Measurements from ENCODE around the gene RNF5.
"Not testable (repeated sequence)": the region's sequence is repeated elsewhere in the genome, so short reads cannot be mapped to it uniquely, and the experiment has no call there.

Gene RNF5, protein sequence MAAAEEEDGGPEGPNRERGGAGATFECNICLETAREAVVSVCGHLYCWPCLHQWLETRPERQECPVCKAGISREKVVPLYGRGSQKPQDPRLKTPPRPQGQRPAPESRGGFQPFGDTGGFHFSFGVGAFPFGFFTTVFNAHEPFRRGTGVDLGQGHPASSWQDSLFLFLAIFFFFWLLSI

DNA sequence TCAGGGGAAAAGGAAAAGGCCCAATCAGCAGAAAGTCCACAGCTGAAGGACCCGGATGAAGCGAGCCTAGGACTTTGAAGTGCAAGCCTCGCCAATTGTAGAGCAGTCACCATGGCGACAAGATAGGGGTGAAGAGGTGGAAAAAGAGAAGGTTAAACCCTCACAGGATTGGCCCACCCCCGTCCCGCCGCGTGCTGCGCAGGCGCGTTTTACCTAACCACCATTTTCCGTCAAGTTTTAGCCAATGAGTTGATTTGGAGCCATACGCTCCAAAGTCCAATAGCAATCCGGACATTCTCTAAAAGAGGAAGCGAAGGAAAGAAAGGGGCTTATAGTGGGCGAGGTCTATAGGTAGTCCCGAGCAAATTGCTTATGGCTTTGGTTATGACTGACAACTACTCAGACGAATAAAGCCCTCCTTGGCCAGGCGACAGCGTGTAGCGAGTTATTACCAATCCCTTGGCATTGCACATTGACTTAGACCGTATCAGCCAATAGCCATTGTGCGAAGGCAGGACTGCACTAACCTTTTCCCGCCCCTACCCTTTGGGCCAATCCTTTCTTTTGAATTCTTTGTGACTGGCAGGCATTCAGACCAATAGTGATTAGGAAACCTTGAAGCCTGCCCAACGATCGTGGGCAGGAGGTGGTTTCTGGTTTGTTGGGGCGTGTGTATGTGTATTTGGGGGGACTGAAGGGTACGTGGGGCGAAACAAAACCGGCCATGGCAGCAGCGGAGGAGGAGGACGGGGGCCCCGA, at the start of gene RNF5:
Gene RNF5, plus strand, starts transcription at position 618 of the 759 bp plus-strand sequence. Its CDS starts 107 bp downstream, at position 725.
- DNase-seq = peak; percentile 99

DNA sequence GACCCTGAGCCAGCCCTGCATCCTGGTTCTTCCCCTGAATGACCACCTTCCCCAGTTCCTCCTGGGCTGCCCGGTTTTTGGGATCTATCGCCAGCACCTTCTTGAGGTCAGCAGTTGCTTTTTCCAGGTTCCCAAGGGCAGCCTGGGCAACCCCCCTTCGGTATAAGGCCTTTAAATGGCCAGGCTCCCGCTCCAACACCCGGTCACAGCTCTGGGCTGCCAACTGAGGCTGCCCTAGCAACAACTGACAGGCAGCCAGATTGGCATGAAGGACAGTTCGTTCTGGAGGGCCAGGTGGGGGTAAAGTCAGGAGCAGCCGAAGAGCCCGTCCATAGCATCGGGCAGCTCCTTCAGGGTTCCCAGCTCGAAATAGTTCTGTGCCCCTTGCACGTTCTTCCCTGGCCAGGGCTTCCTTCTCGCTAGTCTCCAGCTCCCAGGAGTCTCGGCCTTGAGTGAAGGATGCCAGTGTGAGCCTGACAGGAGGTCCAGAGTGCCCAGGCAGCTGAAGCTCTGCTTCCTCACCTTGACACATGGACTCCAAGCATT, 49.4 kb upstream of the RNF5 start:
- DNase-seq = no peak

DNA sequence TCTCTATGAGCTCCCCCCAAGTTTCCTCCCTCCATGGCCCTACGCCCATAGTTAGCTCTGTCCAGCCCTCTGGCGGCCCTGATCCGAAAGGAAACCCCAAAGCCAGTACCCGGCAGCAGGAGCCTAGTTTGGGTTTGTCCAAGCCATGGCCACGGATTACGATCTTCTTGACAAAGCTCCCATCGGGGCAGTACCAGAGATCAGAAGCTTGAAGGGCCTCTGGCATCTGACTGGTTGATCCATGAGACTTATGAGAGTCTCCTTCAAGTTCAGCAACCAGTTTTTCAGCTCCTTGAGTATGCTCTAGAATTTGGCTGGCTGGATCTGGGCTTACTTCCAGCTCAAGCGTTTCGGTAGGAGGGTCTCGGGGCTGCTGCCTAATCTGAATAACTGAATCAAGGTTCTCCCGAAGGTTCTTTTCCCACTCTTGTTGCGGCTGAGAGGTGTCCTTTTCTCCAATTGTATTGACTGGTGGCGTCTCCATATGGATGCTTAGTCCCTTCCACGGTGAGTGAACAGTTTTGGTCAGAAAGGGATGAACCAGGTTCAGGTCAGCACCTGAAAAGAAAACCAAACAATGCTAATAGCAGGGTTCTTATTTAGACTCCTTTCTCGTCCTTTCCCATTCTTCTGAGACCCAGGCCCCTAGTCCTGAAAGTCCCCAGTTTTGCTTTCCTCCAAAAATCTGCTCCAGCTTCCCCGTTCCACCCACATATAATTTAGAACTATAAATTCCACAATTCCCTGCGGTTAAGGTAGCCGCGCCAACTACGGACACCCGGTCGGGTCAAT, 48.7 kb upstream of the RNF5 start:
- DNase-seq = no peak

DNA sequence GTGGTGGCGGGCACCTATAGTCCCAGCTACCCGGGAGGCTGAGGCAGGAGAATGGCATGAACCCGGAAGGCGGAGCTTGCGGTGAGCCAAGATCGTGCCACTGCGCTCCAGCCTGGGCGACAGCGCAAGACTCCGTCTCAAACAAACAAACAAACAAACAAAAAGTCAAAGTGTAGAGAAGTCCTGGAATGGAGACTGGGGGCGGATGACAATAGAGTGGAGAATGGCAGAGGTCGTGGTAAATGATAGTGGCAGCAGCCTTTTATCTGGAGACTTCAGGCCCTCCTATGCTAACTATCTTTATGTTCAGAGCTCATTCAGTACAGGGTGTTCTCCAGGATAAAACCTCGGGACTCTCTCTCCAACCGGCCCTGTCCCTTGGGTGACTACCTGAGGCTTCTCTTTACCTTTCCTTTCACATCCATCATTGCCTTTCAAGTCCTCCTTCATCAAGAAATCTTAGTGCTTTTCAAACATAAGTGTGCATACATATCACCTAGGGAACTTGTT, 46.7 kb upstream of the RNF5 start:
- DNase-seq = no peak

DNA sequence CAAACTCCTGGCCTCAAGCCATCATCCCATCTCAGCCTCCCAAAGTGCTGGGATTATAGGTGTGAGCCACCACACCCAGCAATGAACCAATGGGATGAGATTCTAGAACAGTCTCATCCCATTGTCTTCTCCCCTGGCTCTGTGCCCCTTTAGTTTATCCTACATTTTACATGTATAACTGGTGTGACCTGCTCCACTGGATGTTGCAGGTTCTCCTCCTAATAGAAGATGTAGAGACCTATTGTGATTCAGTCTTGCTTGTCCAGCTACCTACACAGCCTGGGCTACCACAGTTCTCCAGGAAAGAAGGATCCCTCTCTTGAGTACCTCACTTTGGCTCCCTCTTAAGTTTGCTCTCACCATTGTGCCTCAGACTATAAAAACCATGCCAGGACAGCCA, 46.1 kb upstream of the RNF5 start:
- DNase-seq = no peak

DNA sequence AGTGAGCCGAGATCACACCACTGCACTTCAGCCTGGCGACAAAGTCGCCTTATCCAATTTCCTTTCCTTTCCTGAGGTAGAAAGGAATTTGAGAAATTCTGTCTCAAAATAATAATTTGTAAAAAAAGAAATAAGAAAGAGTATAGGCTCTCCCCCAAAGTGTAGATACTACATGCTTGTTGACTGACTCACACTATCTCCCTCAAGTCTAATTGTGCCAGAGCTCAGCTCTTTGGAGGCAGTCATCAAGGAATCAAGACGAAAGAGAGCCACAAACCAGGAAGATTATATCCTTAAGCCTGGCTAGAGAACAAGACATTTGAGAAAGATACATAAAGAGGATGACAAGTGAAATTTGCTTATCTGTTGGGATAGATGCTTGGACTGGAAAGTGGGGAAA, 44.4 kb upstream of the RNF5 start:
- no peak for DNase-seq

DNA sequence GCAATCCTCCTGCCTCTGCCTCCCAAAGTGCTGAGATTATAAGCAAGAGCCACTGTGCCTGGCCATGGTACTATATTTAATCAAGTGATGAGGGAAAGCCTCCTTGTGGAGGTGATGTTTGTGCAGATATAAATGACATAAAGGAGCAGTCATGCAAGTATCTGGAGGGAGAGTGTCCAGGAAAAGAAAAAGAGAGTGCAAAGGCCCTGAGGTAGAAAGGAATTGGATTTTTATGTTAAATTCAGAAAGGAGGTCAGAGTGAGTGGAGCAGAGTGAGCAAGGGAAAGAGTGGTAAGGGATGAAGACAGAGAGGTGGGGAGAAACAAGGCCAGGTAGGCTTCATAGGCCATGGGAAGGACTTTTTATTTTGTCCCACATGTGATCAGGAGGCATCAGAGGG, 40.8 kb upstream of the RNF5 start:
- no peak for DNase-seq

DNA sequence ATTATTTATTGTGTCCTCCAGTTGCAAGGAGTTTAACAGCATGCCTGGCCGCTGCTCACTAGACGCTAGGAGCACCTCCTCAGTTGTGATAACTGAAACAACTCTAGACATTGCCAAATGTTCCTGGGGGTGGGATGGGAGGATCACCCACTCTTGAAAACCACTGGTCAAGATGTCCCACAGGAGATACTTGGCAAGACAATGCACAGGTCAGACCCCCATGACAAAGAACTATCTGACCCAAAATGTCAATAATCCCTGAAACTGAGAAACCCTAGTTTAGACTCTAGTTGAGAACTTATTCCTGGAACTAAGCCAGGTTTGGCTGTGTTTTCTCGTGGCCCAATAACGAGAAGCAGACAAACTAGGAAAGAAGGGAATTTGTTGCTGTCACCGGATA, 38.6 kb upstream of the RNF5 start:
- no peak for DNase-seq

DNA sequence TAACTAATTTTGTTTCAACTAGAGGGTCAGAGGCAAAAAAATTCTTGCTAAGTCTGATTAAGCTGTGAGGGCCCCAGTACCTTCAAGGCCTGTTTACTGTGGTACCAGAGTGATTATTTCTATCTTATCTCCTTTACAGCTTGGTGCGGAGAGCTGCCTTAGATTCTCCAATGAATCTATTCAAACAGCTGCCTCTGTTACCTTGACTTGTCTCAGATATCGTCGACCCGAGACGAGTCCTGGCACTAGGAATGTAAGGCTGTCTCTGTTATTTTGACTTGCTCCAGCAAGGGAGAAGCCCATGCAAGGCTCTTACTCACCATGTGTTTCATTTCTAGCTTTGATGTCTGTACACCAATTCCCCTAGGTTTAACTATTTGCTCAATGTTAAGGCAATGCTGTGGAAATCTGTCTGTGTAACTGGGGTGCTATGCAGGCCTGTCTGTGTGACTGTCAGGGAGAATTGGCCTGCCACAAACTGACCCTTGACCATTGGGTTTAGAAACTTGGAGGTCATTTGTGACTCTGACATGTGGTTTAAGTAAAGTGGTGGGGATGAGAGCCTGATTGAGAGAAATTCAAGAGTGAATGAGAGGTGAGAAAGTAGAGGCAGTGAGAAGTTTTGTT, 37.7 kb upstream of the RNF5 start:
- DNase-seq = no peak

DNA sequence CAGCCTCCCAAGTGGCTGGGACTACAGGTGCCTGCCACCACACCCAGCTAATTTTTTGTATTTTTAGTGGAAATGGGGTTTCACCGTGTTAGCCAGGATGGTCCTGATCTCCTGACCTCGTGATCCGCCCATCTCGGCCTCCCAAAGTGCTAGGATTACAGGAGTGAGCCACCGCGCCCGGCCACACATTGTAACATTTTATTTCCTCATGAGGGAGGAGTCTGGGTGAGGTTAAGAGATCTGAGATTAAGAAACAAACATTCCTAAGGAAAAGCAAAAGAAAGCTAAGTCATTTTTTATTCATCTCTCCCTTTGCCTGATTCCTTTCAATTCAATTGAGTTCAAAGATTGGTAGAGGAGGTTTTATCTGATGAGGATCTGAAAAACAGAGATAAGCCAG, 34.0 kb upstream of the RNF5 start:
- not testable (repeated sequence) for DNase-seq

DNA sequence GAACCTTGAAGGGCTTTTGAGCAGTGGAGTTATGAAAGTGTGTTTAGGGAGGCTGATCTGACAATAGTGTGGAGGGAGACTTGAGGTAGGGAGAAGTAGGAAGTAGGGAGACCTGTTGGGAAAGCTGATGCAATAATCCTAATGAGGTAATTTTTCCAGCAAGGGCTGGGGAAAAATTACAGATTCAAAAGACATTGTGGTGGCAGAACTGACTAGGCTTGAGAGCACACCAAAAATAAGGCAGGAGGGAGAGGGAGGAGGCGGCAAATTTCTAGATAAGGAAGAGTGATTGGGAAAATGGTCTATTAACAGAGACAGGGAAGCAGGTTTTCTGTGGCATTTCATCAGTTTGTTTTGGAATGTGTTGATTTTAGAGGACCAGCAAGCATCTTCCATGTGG, 31.9 kb upstream of the RNF5 start:
- no peak for DNase-seq

DNA sequence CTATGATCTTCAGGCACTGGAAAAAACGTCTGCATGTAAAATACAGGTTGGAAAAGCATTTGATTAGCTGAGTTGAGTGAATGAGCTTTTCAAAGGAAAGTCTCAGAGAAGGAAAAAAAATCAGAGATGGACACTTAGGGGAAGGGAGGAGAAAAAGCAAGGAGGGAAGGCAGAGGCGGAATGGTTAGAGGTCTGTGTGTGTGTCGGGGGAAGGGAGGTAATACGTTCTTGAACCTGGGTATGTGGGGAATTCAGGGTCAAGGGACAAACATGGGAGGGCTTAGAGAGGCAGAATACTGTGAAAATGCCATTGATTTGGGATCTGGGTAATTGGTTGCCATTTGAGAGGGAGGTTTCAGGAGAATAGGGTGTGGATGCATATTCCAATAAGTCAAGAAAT, 31.5 kb upstream of the RNF5 start:
- DNase-seq = no peak

DNA sequence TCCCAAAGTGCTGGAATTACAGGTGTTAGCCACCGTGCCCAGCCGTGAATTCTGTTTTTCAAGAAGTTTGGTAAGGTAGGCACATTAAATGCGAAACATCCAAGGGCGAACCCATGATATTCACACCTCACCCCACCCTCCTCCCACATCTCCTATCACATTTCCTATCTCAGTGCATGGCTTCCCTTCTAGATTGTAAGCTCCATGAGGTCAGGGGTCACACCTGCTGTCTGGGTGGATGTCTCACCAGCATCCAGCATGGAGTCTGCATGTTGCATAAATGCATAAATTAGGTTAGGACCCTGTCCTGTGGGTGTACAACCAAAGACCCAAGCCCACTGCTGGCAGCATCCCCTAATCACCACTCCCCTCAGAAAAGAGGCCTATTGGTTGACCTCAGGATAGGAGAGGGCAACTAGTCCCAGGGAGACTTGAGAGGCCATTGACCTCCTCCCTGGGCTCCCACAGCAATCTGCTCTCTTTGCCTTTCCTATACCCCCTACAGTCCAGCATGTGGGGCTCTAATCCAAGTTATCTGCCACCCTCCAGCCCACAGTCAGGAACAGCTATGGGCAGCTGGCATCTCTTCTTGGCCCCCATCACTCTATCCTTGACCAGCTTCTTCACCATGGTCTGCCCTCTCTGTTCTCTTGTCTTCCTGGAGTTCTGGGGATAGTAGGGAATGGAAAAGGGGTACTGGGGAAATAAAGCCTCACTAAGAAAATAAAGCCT, 30.6 kb upstream of the RNF5 start:
- no peak for DNase-seq

DNA sequence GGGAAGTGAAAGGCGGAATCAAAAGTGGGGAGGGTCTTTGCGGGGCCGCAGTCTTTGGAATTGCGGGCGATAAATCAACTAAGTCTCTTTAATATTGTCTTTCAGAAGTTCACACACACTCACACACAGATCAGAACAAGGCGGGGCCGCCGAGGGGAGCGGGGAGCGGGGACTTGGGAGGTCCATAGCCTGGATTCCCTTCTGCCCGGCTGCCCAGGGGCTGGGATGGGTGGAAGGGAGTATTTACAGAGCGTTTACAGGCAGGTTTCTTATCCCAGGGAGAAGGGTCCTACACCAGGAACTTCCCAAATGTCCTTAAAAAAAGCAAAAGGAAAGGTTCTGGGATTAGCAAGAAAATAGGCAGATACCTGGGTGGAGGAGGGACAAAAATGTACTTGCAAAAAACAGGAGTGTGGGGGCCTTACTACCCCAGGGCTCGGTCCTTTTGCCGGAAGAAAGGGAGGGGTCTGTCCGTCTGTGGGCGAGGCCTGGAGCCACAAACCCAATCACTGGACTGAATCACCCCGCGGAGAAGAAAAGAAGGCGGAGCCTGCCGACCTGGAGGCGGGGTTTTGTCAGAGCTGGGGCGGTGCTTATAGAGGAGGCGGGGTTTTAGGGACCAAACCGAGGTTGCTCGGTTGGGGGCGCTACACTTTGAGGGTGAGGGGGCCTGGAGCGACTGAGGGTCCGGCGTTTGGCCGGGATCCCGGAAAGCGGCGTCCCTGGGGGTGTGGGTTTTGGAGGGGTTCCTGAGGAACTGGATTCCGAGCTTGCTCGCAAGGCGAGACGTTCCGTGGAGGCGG, 29.7 kb upstream of the RNF5 start:
- no peak for DNase-seq

DNA sequence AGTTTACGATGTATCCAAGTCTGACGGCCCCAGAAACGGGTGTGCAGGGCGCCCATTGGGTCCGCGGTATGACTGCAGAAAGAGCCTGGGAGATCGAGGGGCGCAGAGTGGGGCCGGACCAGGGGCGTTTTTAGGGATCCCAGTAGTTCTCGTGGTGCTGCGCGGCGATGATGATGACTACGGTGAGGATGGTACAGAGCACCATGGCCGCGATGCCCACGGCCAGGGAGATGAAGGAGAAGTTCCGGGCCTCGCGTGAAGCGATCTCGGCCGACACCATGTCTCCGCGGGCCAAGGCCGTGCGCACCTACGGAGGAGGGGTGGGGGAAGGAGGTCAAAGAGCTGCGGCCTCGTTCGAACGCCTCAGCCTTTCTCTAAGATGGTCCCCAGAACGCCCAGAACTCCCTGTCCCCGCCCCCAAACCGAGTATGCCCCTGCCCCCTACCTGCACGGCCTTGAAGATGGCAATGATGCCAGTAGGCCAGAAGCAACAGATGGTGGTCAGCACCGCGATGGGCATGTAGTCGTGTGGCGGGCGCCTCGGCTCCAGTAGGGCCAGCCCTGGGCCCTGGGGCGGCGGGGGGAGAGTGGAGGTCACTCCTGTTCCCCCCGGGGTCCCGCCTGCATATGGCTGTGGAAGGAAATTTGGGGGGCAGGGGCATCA, 29.0 kb upstream of the RNF5 start:
- DNase-seq = no peak

DNA sequence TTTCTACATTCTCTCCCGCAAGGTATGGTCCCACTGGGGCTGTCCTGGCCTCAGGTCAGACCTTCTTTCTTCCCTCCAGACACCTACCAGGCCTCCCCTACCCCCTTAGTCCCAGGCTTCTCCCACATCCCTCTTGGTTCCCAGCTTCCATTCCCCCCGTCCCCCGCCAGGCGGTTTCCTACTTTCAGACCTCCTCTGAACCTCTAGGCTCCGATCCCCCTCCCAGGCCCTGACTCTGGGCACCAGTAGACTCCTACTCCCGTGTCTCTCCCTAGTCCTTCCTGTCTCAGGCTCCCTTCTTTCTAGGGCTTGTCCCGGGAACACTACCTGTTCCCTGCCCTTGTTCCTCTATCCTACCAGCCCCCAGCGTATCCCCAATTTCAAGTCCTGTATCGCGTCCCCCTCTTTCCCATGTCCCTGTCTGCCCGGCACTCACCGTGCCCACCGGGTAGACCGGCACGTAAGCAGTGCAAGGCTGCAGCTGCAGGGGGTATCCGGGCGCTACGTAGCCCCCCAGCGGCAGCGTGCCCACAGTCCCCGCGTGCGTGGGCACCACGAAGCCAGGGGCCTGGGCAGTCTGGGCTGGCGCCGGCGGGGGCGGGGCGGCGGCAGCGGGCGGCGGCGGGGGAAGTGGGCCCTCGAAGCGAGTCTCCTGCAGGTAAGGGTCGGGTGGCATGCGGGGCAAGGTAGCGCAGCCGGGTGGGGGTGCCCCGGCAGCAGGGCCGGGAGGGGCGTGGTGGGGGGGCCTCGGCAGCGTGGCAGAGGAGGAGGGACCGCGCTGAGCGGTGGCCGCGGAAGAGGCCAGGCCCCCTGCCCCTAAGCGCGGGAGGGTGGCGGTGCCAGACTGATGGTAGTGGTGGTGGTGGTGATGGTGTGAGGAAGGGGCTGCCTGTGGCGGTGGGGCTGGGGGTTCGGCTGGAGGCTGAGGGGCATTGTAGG, 28.0 kb upstream of the RNF5 start:
- DNase-seq = no peak

DNA sequence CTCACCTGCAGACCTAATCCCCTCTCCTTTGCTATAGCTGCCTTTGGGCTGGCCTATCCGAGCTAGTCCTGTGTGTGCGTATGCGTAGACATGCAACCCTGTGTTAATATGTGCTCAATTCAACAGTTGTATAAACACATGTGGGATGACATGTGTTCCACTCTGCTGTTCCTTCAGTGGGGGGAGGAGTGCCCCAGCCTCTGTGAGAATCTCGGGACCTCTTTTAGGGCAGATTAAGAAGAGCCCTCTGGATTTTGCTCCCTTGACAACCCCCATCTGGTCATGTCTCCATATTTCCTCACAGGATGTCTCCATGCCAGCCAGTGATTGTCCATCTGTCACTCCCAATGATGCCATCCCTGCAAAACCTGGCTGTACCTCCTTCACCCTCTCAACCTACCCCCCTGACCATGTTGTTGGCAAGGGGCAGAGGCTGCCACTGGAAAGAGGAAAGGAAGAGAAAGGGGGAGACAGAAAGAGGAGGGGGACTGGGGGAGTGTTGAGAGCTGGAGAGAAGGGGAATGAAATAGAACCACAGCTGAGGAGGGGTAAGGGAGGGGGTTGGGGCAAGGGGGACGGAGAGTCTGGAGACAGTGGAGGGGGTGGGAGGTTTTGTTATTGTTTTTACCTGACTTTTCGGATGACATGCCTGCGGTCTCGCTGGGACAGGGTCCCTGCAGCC, 26.9 kb upstream of the RNF5 start:
- DNase-seq = no peak

DNA sequence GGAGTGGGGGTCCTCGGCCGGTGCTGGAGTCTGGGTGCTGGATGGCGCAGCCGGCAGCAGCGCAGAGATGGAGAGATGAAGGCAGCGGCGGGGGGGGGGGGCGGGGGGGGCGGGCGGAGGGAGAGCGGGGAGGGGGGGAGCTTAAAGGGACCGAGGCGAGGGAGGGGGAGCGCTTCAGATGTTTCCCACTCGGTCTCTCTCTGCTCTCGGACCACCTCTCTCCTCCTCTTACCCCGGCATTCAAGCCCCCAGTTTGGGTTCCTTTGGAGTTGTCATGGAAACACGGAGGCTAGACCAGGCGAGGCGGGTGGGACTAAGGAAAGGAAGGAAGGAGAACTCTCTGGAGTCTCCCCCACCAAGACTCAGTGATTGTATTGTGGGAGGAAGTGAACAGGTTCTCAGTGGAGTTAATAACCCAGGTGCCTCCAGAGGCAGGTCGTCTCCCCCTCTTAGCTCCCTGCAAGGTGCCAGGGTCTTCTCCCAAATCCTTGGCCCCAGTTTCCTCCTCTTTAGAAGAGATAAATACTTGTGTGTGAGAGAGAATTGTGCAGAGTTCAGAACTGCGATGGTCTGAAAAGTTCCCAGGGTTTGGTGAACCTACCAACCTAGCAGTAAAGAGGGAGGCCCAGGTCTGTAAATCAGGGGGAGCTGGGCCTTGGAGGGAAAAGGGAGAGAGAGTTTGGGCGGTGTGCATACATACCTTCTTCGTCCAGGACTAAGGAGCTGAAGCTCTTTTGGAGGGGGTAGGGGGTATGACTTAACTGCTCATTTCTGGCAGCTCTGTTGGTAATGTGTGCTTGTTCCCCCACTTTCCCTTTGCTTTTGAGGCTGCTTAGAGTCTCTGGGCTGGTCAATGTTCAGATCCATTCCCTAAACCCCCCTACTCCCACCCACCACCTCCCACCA, 26.1 kb upstream of the RNF5 start, which contains the start of gene PRRT1:
Gene PRRT1, minus strand, starts transcription at position 77 of the 906 bp plus-strand sequence. CDS start 112 bp downstream, outside the sequence.
- DNase-seq = no peak

All from NCI-H2081 treated with DMSO at 0.1 percent for 48 hours (cell line).